Effector memory CD8-positive, alpha-beta T cell (primary cell): ENCODE results near the gene PIWIL4.
"Not testable (repeated sequence)": the region's sequence is repeated elsewhere in the genome, so short reads cannot be mapped to it uniquely, and the experiment has no call there.

Experiments used
- ATAC-seq: fragments of 150-1000 bp; cut with Tn5 transposase; replicated peaks from 2 replicates; pipeline ENCODE4 v1.10.0; 2021; ENCODE audit warnings: mild to moderate bottlenecking, moderate library complexity
- DNase-seq, 3 experiments: peaks; one replicate each; pipeline ENCODE4 v3.0.0; 2021
- H3K27ac Mint-ChIP-seq, 2 donors: one replicate each; pipeline ENCODE4 v1.8.0; 2022; ENCODE audit warnings: mild to moderate bottlenecking in 2 of 2, mixed read lengths in 2 of 2, moderate library complexity in 2 of 2
- H3K27me3 Mint-ChIP-seq, 2 donors: one replicate each; pipeline ENCODE4 v1.8.0; 2022; ENCODE audit warnings: mixed read lengths in 2 of 2
- H3K36me3 Mint-ChIP-seq: one replicate; pipeline ENCODE4 v1.8.0; 2022; ENCODE audit warnings: mild to moderate bottlenecking, moderate library complexity, mixed read lengths; ENCODE audit not compliant: insufficient read depth
- H3K4me1 Mint-ChIP-seq, 2 donors: one replicate each; pipeline ENCODE4 v1.8.0; 2022; ENCODE audit warnings: low read depth in 2 of 2, mixed read lengths in 2 of 2
- H3K4me3 Mint-ChIP-seq, 2 donors: one replicate each; pipeline ENCODE4 v1.8.0; 2022; ENCODE audit warnings: mild to moderate bottlenecking in 2 of 2, mixed read lengths in 2 of 2, moderate library complexity in 2 of 2
- H3K9me3 Mint-ChIP-seq, 2 donors: one replicate each; pipeline ENCODE4 v1.8.0; 2022; ENCODE audit warnings: mixed read lengths in 2 of 2

Gene PIWIL4

DNA sequence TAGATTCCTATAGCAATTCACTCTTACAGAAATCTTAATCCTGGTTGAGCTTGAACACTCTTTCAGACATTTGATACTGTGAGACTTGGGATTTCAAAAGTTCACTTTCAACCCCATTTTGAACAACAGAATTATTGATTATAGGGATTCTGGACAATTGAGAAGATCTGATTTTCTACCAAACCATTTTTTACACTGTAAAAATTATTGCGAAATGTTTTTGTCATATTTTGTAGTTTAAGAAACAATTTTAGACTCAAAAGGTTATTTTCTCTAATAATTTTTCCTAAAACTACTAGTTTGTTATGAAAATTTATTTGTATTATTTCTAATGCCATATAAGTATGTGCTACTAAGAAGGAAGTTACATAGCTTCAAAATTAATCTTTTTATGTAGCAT lies 36.4 kb downstream of the PIWIL4 start:
- DNase-seq (no peak), ATAC-seq (no peak)
- no peaks in the 10 kb centered on the region for H3K36me3 Mint-ChIP-seq
- H3K4me1 Mint-ChIP-seq, result no peaks in the 10 kb centered on the region
- H3K27me3 Mint-ChIP-seq, result no peaks in the 10 kb centered on the region
- H3K4me3 Mint-ChIP-seq, result no peak overlapping the region
- H3K9me3 Mint-ChIP-seq, result no peaks in the 10 kb centered on the region
- no peak overlapping the region for H3K27ac Mint-ChIP-seq

GRCh38 chr11:94604482-94604881 lies 37.3 kb downstream of the PIWIL4 start:
- Mint-ChIP-seq H3K4me1 (no peaks in the 10 kb centered on the region), H3K27me3 (no peaks in the 10 kb centered on the region), H3K27ac (no peak overlapping the region), H3K9me3 (no peaks in the 10 kb centered on the region), H3K36me3 (no peaks in the 10 kb centered on the region), H3K4me3 (no peak overlapping the region)
- ATAC-seq, result no peak
- no peak for DNase-seq

DNA sequence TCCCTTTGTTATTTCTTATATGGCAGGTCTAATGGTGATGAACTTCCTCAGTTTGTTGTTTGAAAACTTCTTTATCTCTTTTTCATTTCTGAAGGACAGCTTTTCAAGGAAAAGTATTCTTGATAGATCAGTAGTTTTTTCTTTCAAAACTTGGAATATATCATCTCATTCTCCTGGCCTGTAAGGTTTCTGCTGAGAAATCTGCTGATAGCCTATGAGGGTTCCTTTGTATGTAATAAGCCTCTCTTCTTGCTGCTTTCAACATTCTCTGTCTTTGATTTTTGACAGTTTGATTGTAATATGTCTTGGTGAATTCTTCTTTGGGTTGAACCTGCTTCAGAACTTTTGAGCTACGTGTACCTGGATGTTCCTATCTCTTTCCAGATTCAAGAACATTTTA lies 46.0 kb downstream of the PIWIL4 start:
- H3K4me3 Mint-ChIP-seq, result no peak overlapping the region
- no peaks in the 10 kb centered on the region for H3K27me3 Mint-ChIP-seq
- ATAC-seq, result no peak

DNA sequence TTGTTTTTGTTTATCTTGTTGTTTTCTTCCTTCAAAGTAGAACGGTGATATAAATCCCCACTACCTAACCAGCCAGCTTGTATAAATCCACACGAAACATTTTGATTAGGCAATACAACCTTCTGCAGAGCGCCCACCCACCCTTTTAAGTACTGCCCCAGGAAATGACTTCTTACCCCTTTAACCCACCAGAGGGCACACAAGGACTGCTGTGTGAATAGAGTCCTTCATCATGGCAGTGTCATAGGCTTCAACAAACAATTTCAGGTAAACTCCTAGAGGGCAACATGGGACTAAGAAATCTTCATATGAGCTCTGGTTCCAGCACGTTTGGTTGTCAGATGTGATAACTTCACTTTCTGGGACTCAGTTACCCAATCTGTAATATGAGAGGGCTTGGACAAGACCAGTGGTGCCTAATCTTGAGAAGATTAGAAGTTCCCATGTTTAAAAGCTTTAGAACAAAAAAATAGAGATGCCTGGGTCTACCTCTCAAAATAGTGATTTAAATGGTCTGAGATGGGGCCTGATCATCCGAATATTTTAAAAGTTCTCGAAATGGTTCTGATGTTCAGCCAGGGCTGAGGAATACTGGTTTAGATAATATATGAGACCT lies 56.1 kb downstream of the PIWIL4 start:
- DNase-seq (peak in 2 of 3 experiments; percentile 3 to 9), ATAC-seq (peak; percentile 42)
- peaks cover 8 to 10% of the 10 kb centered on the region in 2 donors for H3K9me3 Mint-ChIP-seq
- peaks cover 16 to 27% of the 10 kb centered on the region in 2 donors for H3K27me3 Mint-ChIP-seq
- no peaks in the 10 kb centered on the region for H3K36me3 Mint-ChIP-seq
- no peak overlapping the region for H3K27ac Mint-ChIP-seq
- no peak overlapping the region for H3K4me3 Mint-ChIP-seq
- H3K4me1 Mint-ChIP-seq, result no peaks in the 10 kb centered on the region

More for the DNA sequence above, 46.0 kb downstream of the PIWIL4 start:
- H3K27ac Mint-ChIP-seq, result no peak overlapping the region
- H3K36me3 Mint-ChIP-seq, result peaks cover 3% of the 10 kb centered on the region
- no peaks in the 10 kb centered on the region for H3K4me1 Mint-ChIP-seq
- DNase-seq, result no peak
- peaks cover 5 to 20% of the 10 kb centered on the region in 2 donors for H3K9me3 Mint-ChIP-seq

DNA sequence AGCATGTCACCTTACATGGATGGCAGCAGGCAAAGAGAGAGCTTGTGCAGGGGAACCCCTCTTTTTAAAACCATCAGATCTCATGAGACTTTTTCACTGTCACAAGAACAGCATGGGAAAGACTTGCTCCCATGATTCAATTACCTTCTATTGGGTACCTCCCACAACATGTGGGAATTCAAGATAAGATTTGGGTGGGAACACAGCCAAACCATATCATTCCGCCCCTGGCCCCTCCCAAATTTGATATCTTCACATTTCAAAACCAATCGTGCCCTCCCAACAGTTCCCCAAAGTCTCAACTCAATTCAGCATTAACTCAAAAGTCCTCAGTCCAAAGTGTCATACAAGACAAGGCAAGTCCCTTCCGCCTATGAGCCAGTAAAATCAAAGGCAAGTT lies 58.3 kb downstream of the PIWIL4 start:
- not testable (repeated sequence) for H3K9me3 Mint-ChIP-seq, DNase-seq, H3K4me1 Mint-ChIP-seq, H3K36me3 Mint-ChIP-seq, H3K4me3 Mint-ChIP-seq, H3K27ac Mint-ChIP-seq, ATAC-seq
- peaks cover 26 to 27% of the 10 kb centered on the region in 2 donors for H3K27me3 Mint-ChIP-seq

DNA sequence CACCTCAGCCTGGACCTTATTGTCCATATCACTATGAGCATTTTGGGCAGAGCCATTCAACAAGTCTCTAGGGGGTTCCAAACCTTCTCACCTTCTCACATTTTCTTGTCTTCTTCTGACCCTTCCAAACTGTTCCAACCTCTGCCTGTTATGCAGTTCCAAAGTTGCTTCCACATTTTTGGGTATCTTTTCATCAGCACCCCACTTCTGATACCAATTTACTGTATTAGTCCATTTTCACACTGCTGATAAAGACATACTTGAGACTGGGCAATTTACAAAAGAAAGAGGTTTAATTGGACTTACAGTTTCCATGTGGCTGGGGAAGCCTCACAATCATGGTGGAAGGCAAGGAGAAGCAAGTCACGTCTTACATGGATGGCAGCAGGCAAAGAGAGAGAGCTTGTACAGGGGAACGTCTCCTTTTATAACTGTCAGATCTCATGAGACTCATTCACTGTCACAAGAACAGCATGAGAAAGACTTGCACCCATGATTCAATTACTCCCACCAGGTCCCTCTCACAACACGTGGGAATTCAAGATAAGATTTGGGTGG lies 59.9 kb downstream of the PIWIL4 start:
- DNase-seq, H3K4me1 Mint-ChIP-seq, H3K27ac Mint-ChIP-seq, H3K4me3 Mint-ChIP-seq, H3K9me3 Mint-ChIP-seq, ATAC-seq, H3K36me3 Mint-ChIP-seq: not testable (repeated sequence)
- peaks cover 26 to 27% of the 10 kb centered on the region in 2 donors for H3K27me3 Mint-ChIP-seq

- peaks cover 8 to 10% of the 10 kb centered on the region in 2 donors for H3K9me3 Mint-ChIP-seq
- H3K4me3 Mint-ChIP-seq, result no peak overlapping the region
- peaks cover 26 to 27% of the 10 kb centered on the region in 2 donors for H3K27me3 Mint-ChIP-seq
- DNase-seq, result no peak
- ATAC-seq, result no peak
- H3K27ac Mint-ChIP-seq, result no peak overlapping the region
- no peaks in the 10 kb centered on the region for H3K36me3 Mint-ChIP-seq
- no peaks in the 10 kb centered on the region for H3K4me1 Mint-ChIP-seq
These were observed 62.6 kb downstream of the PIWIL4 start for GRCh38 chr11:94629741-94630140.

DNA sequence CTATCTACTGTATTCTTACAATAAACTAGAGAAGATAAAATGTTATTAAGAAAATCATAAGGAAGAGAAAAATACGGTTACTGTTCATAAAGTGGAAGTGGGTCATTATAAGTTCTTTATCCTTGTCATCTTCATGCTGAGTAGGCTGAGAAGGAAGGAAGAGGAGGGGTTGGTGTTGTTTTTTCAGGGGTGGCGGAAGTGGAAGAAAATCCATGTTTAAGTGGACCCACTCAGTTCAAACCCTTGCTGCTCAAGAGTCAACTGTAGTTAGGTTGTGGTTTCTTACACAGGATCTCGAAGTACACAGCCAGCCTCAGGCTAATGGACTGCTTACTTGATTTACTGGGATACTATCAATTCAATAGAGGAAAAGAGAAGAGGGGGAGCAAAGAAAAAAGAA lies 63.1 kb downstream of the PIWIL4 start:
- Mint-ChIP-seq H3K9me3 (peaks cover 8 to 10% of the 10 kb centered on the region in 2 donors), H3K27ac (no peak overlapping the region)
- no peak for ATAC-seq

GRCh38 chr11:94632356-94632755 lies 65.2 kb downstream of the PIWIL4 start:
- Mint-ChIP-seq H3K9me3 (peaks cover 2% of the 10 kb centered on the region in 2 donors), H3K36me3 (no peaks in the 10 kb centered on the region), H3K4me1 (no peaks in the 10 kb centered on the region), H3K27me3 (peaks cover 4 to 15% of the 10 kb centered on the region in 2 donors), H3K4me3 (no peak overlapping the region), H3K27ac (no peak overlapping the region)
- ATAC-seq (no peak), DNase-seq (no peak)

More for the DNA sequence above, 63.1 kb downstream of the PIWIL4 start:
- Mint-ChIP-seq H3K4me3 (no peak overlapping the region), H3K27me3 (peaks cover 25 to 26% of the 10 kb centered on the region in 2 donors), H3K36me3 (no peaks in the 10 kb centered on the region), H3K4me1 (no peaks in the 10 kb centered on the region)
- DNase-seq, result no peak

DNA sequence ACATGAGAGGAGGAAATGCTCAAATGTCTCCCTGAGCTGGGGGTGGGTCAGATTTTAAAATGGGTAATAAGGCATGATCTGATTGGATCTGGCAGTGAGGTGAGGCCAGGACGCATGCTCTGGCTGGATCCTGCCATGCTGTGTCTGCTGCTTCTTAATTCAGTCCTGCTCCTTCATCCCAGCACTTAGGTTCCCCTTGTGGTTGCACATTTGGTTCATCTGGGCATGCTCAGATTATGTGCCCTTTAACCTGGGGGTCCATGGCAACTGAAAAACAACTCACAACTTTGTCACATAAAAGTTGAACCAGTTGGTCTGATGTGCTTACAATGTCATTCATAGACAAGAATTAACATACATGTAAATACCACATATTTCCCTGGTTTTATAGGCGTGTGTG lies 67.9 kb downstream of the PIWIL4 start:
- Mint-ChIP-seq H3K4me1 (no peaks in the 10 kb centered on the region), H3K27ac (no peak overlapping the region), H3K27me3 (peaks cover 0 to 3% of the 10 kb centered on the region in 2 donors), H3K36me3 (no peaks in the 10 kb centered on the region), H3K4me3 (no peak overlapping the region), H3K9me3 (no peaks in the 10 kb centered on the region)
- DNase-seq (no peak), ATAC-seq (no peak)

- H3K4me1 Mint-ChIP-seq, result no peaks in the 10 kb centered on the region
- H3K27me3 Mint-ChIP-seq, result no peaks in the 10 kb centered on the region
- H3K9me3 Mint-ChIP-seq, result no peaks in the 10 kb centered on the region
- H3K27ac Mint-ChIP-seq, result no peak overlapping the region
- H3K4me3 Mint-ChIP-seq, result no peak overlapping the region
- DNase-seq (no peak), ATAC-seq (no peak)
- H3K36me3 Mint-ChIP-seq, result no peaks in the 10 kb centered on the region
These were observed 69.3 kb downstream of the PIWIL4 start for GRCh38 chr11:94636388-94636949.

DNA sequence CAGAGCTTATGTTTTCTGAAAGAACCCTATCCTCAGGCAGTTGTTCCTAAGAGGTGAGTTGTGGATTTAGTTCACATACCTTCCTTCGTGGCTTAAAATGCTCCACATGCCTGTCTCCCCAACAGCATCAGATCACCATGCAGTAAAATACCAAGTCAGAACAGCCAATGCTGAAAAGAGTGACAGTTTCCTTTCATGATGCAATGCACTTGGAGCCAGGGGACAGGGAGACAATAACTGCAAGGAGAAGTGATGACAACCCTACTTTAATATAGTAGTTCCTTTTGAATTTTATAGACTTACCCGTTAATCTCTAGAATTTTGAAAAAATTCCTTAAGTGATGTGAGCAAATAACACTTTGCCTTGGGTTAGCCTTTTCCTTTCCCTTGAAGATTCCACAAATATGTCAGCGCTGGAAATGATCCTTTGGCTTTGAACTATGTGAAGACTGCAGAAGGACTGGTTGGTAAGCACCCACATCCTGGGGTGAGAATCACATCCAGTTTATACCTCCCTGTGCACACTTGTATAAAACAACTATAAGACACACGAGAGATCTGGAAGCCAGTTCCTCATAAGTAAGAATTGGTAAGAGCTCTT lies 71.2 kb downstream of the PIWIL4 start:
- no peak for ATAC-seq
- Mint-ChIP-seq H3K27me3 (peaks cover 6 to 13% of the 10 kb centered on the region in 2 donors), H3K27ac (no peak overlapping the region)

GRCh38 chr11:94638902-94639373 lies 71.8 kb downstream of the PIWIL4 start:
- no peak overlapping the region for H3K27ac Mint-ChIP-seq
- no peak for ATAC-seq
- peaks cover 6 to 16% of the 10 kb centered on the region in 2 donors for H3K27me3 Mint-ChIP-seq
- H3K4me3 Mint-ChIP-seq, result peak overlapping the region in 1 of 2 donors; percentile 30
- no peaks in the 10 kb centered on the region for H3K4me1 Mint-ChIP-seq
- no peaks in the 10 kb centered on the region for H3K36me3 Mint-ChIP-seq
- no peaks in the 10 kb centered on the region for H3K9me3 Mint-ChIP-seq
- DNase-seq, result no peak

More for the DNA sequence above, 71.2 kb downstream of the PIWIL4 start:
- no peak overlapping the region for H3K4me3 Mint-ChIP-seq
- no peaks in the 10 kb centered on the region for H3K36me3 Mint-ChIP-seq
- DNase-seq, result no peak
- H3K4me1 Mint-ChIP-seq, result no peaks in the 10 kb centered on the region
- H3K9me3 Mint-ChIP-seq, result no peaks in the 10 kb centered on the region
